Astrocyte (in vitro differentiated cells and primary cell): ENCODE measurements around the gene USP9Y. TPM values are rescaled to one million over a fixed set of nuclear protein-coding genes. Genes with fewer than 3 reads are reported as not detected.
A peak's percentile ranks its signal among the peaks of the same experiment; 100 is the strongest.

Experiments used
- DNase-seq: peaks from one replicate; pipeline ENCODE4 v3.0.0-alpha.2; 2010; ENCODE audit warnings: low read depth
- FAIRE-seq: peaks from 2 replicates; lab custom pipeline; 2011; peaks lifted over from hg19 to GRCh38; lab: Jason Lieb, UNC
- H2AFZ ChIP-seq: 2 replicates; pipeline ENCODE4 v1.6.0; 2012; ENCODE audit warnings: low read depth, low read length, inconsistent platforms
- H3K27ac ChIP-seq: 2 replicates; pipeline ENCODE4 v1.5.1; 2011; ENCODE audit warnings: low read depth, low read length, inconsistent platforms
- H3K27me3 ChIP-seq: 2 replicates; pipeline ENCODE4 v1.6.0; 2011; ENCODE audit warnings: low read length, inconsistent platforms; ENCODE audit not compliant: insufficient read depth
- H3K36me3 ChIP-seq: 2 replicates; pipeline ENCODE4 v1.5.1; 2011; ENCODE audit warnings: low read length, inconsistent platforms; ENCODE audit not compliant: insufficient read depth
- H3K4me1 ChIP-seq: 2 replicates; pipeline ENCODE4 v1.5.1; 2011; ENCODE audit warnings: low read length, inconsistent platforms; ENCODE audit not compliant: insufficient read depth
- H3K4me2 ChIP-seq: 2 replicates; pipeline ENCODE4 v1.6.0; 2012; ENCODE audit warnings: low read length, inconsistent platforms
- H3K4me3 ChIP-seq: 2 replicates; pipeline ENCODE4 v1.5.1; 2011; ENCODE audit warnings: low read depth, mild to moderate bottlenecking, low read length, inconsistent platforms; ENCODE audit not compliant: insufficient read depth
- H3K79me2 ChIP-seq: 2 replicates; pipeline ENCODE4 v1.6.0; 2012; ENCODE audit warnings: mild to moderate bottlenecking, low read length, inconsistent platforms; ENCODE audit not compliant: insufficient read depth
- H3K9ac ChIP-seq: 2 replicates; pipeline ENCODE4 v1.6.0; 2012; ENCODE audit warnings: mild to moderate bottlenecking, low read length, inconsistent platforms
- H3K9me3 ChIP-seq: 2 replicates; pipeline ENCODE4 v1.5.1; 2012; ENCODE audit warnings: low read depth, mild to moderate bottlenecking, low read length, inconsistent platforms; ENCODE audit not compliant: insufficient read depth
- H4K20me1 ChIP-seq: 2 replicates; pipeline ENCODE4 v1.6.0; 2012; ENCODE audit warnings: low read length, inconsistent platforms; ENCODE audit not compliant: insufficient read depth
- H3K27ac Mint-ChIP-seq: one replicate; pipeline ENCODE4 v1.8.0; 2021; ENCODE audit warnings: mild to moderate bottlenecking, mixed read lengths; ENCODE audit not compliant: unreplicated experiment
- H3K27me3 Mint-ChIP-seq: one replicate; pipeline ENCODE4 v1.8.0; 2021; ENCODE audit warnings: low read depth, mixed read lengths; ENCODE audit not compliant: unreplicated experiment
- H3K36me3 Mint-ChIP-seq: one replicate; pipeline ENCODE4 v1.8.0; 2021; ENCODE audit warnings: low read depth, mixed read lengths; ENCODE audit not compliant: unreplicated experiment
- H3K4me1 Mint-ChIP-seq: one replicate; pipeline ENCODE4 v1.8.0; 2021; ENCODE audit warnings: low read depth, mixed read lengths; ENCODE audit not compliant: unreplicated experiment
- H3K4me3 Mint-ChIP-seq: one replicate; pipeline ENCODE4 v1.8.0; 2021; ENCODE audit warnings: mild to moderate bottlenecking, moderate library complexity, mixed read lengths; ENCODE audit not compliant: unreplicated experiment
- H3K9me3 Mint-ChIP-seq: one replicate; pipeline ENCODE4 v1.8.0; 2021; ENCODE audit warnings: mild to moderate bottlenecking, mixed read lengths; ENCODE audit not compliant: unreplicated experiment
- EZH2 ChIP-seq: IDR thresholded peaks from 2 replicates; pipeline ENCODE4 v1.6.1; 2012; ENCODE audit warnings: mild to moderate bottlenecking, low read length, inconsistent platforms; ENCODE audit not compliant: insufficient read depth
- total RNA-seq: library from RNA; stranded (reverse); gene quantifications from 2 replicates; pipeline ENCODE4 v1.2.1, GENCODE V29; 2021
- TF ChIP-seq, protein P1 (sequence below): IDR thresholded peaks from 2 replicates; pipeline ENCODE4 v1.5.1; 2011; ENCODE audit warnings: low read depth, mild to moderate bottlenecking, inconsistent platforms, low read length, moderate library complexity; ENCODE audit not compliant: insufficient read depth

USP9Y gene
- total RNA-seq, 1 donor from 2014 or later, result 23.6 TPM

DNA sequence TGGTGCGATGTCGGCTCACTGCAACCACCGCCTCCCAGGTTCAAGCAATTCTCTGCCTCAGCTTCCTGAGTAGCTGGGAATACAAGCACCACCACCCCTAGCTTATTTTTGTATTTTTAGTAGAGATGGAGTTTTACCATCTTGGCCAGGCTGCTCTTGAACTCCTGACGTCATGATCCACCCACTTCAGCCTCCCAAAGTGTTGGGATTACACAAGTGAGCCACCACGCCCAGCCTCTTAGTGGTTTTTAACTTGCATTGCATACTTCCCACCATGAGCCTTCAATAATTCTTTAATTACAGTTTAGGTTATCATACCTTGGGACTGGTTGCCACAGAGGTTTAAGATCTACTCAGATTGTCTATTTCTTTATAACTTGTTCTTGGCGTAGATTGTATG lies 14.3 kb downstream of the USP9Y start:
- peaks cover 12% of the 10 kb centered on the region for H4K20me1 ChIP-seq
- no peak overlapping the region for H3K9ac ChIP-seq
- H3K9me3 Mint-ChIP-seq, result no peaks in the 10 kb centered on the region
- DNase-seq, result no peak
- H3K9me3 ChIP-seq, result no peaks in the 10 kb centered on the region
- H3K4me1 ChIP-seq, result no peaks in the 10 kb centered on the region
- H3K27ac ChIP-seq, result no peak overlapping the region
- H3K36me3 Mint-ChIP-seq, result peaks cover 6% of the 10 kb centered on the region
- H3K36me3 ChIP-seq, result peaks cover 6% of the 10 kb centered on the region
- H3K4me1 Mint-ChIP-seq, result peaks cover 2% of the 10 kb centered on the region
- H3K4me3 Mint-ChIP-seq, result no peak overlapping the region
- no peak overlapping the region for H2AFZ ChIP-seq
- H3K27me3 ChIP-seq, result no peaks in the 10 kb centered on the region
- no peak overlapping the region for H3K27ac Mint-ChIP-seq
- no peak overlapping the region for H3K4me3 ChIP-seq
- no peak for FAIRE-seq
- peaks cover 21% of the 10 kb centered on the region for H3K79me2 ChIP-seq
- H3K27me3 Mint-ChIP-seq, result no peaks in the 10 kb centered on the region
- no peak overlapping the region for H3K4me2 ChIP-seq
- TF ChIP-seq EZH2, result no peak
- TF ChIP-seq, protein P1, sequence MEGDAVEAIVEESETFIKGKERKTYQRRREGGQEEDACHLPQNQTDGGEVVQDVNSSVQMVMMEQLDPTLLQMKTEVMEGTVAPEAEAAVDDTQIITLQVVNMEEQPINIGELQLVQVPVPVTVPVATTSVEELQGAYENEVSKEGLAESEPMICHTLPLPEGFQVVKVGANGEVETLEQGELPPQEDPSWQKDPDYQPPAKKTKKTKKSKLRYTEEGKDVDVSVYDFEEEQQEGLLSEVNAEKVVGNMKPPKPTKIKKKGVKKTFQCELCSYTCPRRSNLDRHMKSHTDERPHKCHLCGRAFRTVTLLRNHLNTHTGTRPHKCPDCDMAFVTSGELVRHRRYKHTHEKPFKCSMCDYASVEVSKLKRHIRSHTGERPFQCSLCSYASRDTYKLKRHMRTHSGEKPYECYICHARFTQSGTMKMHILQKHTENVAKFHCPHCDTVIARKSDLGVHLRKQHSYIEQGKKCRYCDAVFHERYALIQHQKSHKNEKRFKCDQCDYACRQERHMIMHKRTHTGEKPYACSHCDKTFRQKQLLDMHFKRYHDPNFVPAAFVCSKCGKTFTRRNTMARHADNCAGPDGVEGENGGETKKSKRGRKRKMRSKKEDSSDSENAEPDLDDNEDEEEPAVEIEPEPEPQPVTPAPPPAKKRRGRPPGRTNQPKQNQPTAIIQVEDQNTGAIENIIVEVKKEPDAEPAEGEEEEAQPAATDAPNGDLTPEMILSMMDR, result no peak

DNA sequence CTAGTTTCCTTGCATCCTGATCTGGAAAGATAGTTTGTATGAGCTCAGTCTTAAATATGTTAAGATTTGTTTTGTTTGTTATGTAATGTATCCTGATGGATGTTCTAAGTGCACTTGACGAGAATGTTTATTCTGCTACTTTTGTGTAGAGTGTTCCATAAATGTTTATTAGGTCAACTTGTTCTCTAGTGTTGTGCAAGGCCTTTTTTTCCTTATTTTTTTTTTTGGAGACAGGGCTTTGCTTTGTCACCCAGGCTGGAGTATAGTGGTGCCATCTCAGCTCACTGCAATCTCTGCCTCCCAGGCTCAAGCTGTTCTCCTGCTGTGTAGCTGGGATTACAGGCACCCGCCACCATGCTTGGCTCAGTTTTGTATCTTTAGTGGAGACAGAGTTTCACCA lies 28.7 kb downstream of the USP9Y start:
- H2AFZ ChIP-seq, result no peak overlapping the region
- DNase-seq, result no peak
- Mint-ChIP-seq H3K4me1 (peaks cover 3% of the 10 kb centered on the region), H3K4me3 (no peak overlapping the region), H3K27ac (no peak overlapping the region), H3K9me3 (no peaks in the 10 kb centered on the region), H3K36me3 (no peaks in the 10 kb centered on the region), H3K27me3 (no peaks in the 10 kb centered on the region)
- peaks cover 5% of the 10 kb centered on the region for H3K36me3 ChIP-seq
- TF ChIP-seq, protein P1, result no peak
- TF ChIP-seq EZH2, result no peak
- no peaks in the 10 kb centered on the region for H3K79me2 ChIP-seq
- no peak overlapping the region for H3K27ac ChIP-seq
- H4K20me1 ChIP-seq, result peaks cover 18% of the 10 kb centered on the region
- no peak overlapping the region for H3K4me2 ChIP-seq
- no peaks in the 10 kb centered on the region for H3K4me1 ChIP-seq
- H3K27me3 ChIP-seq, result no peaks in the 10 kb centered on the region
- H3K4me3 ChIP-seq, result no peak overlapping the region
- H3K9ac ChIP-seq, result no peak overlapping the region
- no peaks in the 10 kb centered on the region for H3K9me3 ChIP-seq
- no peak for FAIRE-seq

DNA sequence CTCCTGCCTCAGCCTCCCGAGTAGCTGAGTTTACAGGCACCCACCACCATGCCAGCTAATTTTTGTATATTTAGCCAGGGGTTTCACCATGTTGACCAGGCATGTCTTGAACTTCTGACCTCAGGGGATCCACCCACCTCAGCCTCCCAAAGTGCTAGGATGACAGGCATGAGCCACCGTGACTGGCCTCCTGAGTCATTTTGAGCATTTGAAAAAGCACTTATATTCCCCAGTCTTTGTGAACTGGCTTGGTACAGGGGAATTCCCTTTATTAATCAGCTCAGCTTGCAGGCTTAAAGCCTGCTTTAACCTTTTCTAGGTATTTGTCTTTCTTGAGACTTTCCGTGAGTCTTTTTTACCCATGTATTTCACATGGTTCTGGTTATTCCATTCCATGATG lies 32.6 kb downstream of the USP9Y start:
- Mint-ChIP-seq H3K27ac (no peak overlapping the region), H3K36me3 (no peaks in the 10 kb centered on the region)

More for the DNA sequence above, 32.6 kb downstream of the USP9Y start:
- Mint-ChIP-seq H3K4me3 (no peak overlapping the region), H3K27me3 (no peaks in the 10 kb centered on the region), H3K4me1 (peaks cover 3% of the 10 kb centered on the region), H3K9me3 (no peaks in the 10 kb centered on the region)
- Histone ChIP-seq H3K9ac (no peak overlapping the region), H3K4me2 (peak overlapping the region; percentile 33), H4K20me1 (peaks cover 18% of the 10 kb centered on the region), H3K4me3 (no peak overlapping the region), H3K36me3 (no peaks in the 10 kb centered on the region), H3K9me3 (no peaks in the 10 kb centered on the region), H3K27ac (peak overlapping the region; percentile 33), H3K4me1 (no peaks in the 10 kb centered on the region), H3K27me3 (no peaks in the 10 kb centered on the region), H2AFZ (no peak overlapping the region), H3K79me2 (no peaks in the 10 kb centered on the region)
- TF ChIP-seq EZH2, result no peak
- TF ChIP-seq, protein P1, result no peak
- FAIRE-seq (no peak), DNase-seq (no peak)
